Naive thymus-derived CD4-positive, alpha-beta T cell (primary cell): Measurements from ENCODE around the gene DRAP1. TPM values are rescaled to one million over a fixed set of nuclear protein-coding genes. Genes with fewer than 3 reads are reported as not detected.

Experiments
- ATAC-seq: fragments of 150-1000 bp; cut with Tn5 transposase; 2 replicates; pipeline ENCODE4 v1.10.0; 2021; ENCODE audit warnings: mild to moderate bottlenecking, moderate library complexity
- CTCF ChIA-PET: fragments of 350-600 bp; sonication (Branson Sonifier 250); formaldehyde crosslinking; loops from one replicate; lab custom pipeline; 2021; ENCODE audit warnings: antibody characterized with exemption; lab: Charles Lee
- POLR2A ChIA-PET: fragments of 350-600 bp; sonication (Branson Sonifier 250); formaldehyde crosslinking; loops from one replicate; lab custom pipeline; 2021; ENCODE audit warnings: antibody characterized with exemption, inconsistent platforms; lab: Charles Lee
- DNase-seq, 9 donors: peaks; one replicate each; pipeline versions ENCODE4 v3.0.0 to v3.0.0-alpha.2; 2020 to 2022; ENCODE audit warnings: mixed read lengths in 1 of 9
- H3K27ac ChIP-seq: one replicate; pipeline ENCODE4 v1.7.0; 2013; ENCODE audit warnings: mild to moderate bottlenecking, low read depth, low read length, moderate library complexity
- H3K27me3 ChIP-seq, 2 donors: one replicate each; pipeline ENCODE4 v1.7.0; 2013; ENCODE audit warnings: low read length in 2 of 2, mild to moderate bottlenecking in 2 of 2, moderate library complexity in 2 of 2; ENCODE audit not compliant: control insufficient read depth in 2 of 2, insufficient read depth in 2 of 2
- H3K36me3 ChIP-seq, 3 experiments: 1 replicate in 2 of 3; 2 replicates in 1 of 3; pipeline ENCODE4 v1.7.0; 2013; ENCODE audit warnings: low read length in 3 of 3, mild to moderate bottlenecking in 3 of 3, moderate library complexity in 1 of 3; ENCODE audit not compliant: insufficient read depth in 3 of 3, control insufficient read depth in 2 of 3
- H3K4me1 ChIP-seq, 2 donors: one replicate each; pipeline ENCODE4 v1.7.0; 2013; ENCODE audit warnings: low read length in 2 of 2, mild to moderate bottlenecking in 2 of 2, moderate library complexity in 1 of 2; ENCODE audit not compliant: control insufficient read depth in 2 of 2, insufficient read depth in 2 of 2
- H3K4me3 ChIP-seq: 2 replicates; pipeline ENCODE4 v1.7.0; 2013; ENCODE audit warnings: mild to moderate bottlenecking, low read length
- H3K9me3 ChIP-seq, 3 experiments: 1 replicate in 2 of 3; 2 replicates in 1 of 3; pipeline ENCODE4 v1.7.0; 2013; ENCODE audit warnings: low read length in 3 of 3; ENCODE audit not compliant: control insufficient read depth in 2 of 3
- H3K27ac Mint-ChIP-seq, 9 donors: one replicate each; pipeline ENCODE4 v1.8.0; 2020 to 2022; ENCODE audit warnings: mixed read lengths in 9 of 9, mild to moderate bottlenecking in 8 of 9, moderate library complexity in 5 of 9, inconsistent platforms in 2 of 9
- H3K27me3 Mint-ChIP-seq, 5 donors: one replicate each; pipeline ENCODE4 v1.8.0; 2021 to 2022; ENCODE audit warnings: mixed read lengths in 5 of 5, mild to moderate bottlenecking in 1 of 5
- H3K36me3 Mint-ChIP-seq, 5 donors: one replicate each; pipeline ENCODE4 v1.8.0; 2020 to 2022; ENCODE audit warnings: mixed read lengths in 5 of 5, mild to moderate bottlenecking in 3 of 5, inconsistent platforms in 1 of 5
- H3K4me1 Mint-ChIP-seq, 7 donors: one replicate each; pipeline ENCODE4 v1.8.0; 2020 to 2022; ENCODE audit warnings: mixed read lengths in 7 of 7, mild to moderate bottlenecking in 3 of 7, inconsistent platforms in 1 of 7
- H3K4me3 Mint-ChIP-seq, 10 donors: one replicate each; pipeline ENCODE4 v1.8.0; 2020 to 2022; ENCODE audit warnings: mild to moderate bottlenecking in 10 of 10, mixed read lengths in 10 of 10, moderate library complexity in 6 of 10, inconsistent platforms in 2 of 10
- H3K9me3 Mint-ChIP-seq, 11 donors: one replicate each; pipeline ENCODE4 v1.8.0; 2020 to 2022; ENCODE audit warnings: mixed read lengths in 11 of 11, mild to moderate bottlenecking in 4 of 11, inconsistent platforms in 1 of 11, moderate library complexity in 1 of 11
- intact Hi-C, 2 donors: fragments of 100-400 bp; cut with micrococcal nuclease; formaldehyde crosslinking; loops; one replicate each; pipeline ENCODE4 v1.15.1; 2023
- polyA plus RNA-seq, 2 donors: library from polyadenylated mRNA; unstranded; fragments of 300-500 nt; fragmentation: Illumina TruSeq; gene quantifications; one replicate each; pipeline ENCODE4 v1.2.3, GENCODE V29; 2021
- total RNA-seq, 6 experiments: library from RNA in 5 of 6; stranded (reverse) in 5 of 6; gene quantifications; 1 replicate in 5 of 6; 2 replicates in 1 of 6; pipeline ENCODE4 v1.2.3 and lab custom pipeline; 2021 to 2026

Gene DRAP1
- total RNA-seq (100 to 1,000 TPM in 1 of 5 experiments, 10 to 100 TPM in 4; 72.6 to 166 (median 81.9) TPM), polyA plus RNA-seq (10 to 100 TPM; 87.7 to 89.3 TPM), total RNA-seq (lab: John Stamatoyannopoulos, UW) (43.3 reads per million, percentile 68 among the genes with 10 or more reads in this experiment)

DNA sequence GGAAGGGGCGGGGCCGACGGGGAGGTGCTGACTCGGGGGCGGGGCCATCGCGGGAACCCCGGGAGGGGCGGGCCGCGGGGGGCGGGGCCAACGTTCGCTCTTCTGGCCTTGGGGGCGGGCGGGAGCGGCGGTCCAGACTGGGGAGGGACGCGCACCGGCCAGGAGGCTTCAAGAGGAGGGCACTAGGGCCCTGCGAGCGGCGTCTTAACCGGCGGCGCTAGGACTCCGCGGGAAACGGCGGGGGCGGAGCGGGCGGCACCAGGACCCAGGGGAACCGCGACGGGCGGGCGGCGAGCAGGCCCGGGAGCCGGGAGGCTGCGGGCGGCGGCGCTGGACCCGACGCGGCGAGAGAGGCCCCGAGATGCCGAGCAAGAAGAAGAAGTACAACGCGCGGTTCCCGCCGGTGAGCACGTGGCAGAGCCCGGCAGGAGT is at the start of gene DRAP1:
Gene DRAP1 (plus strand): TSS at position 286 of the 432 bp plus-strand sequence. CDS start 76 bp downstream, at position 362.
- DNase-seq (peak; percentile 95 to 98 (median 97)), ATAC-seq (peak; percentile 93)
- ChIA-PET CTCF (interaction anchor here (1.3 to 2.3 kb wide), 3 partner anchors 23 to 32 kb away, joined by 3 to 13 read pairs (median 4); partner anchors contain the start of gene CCDC85B), POLR2A (interaction anchor here (0.8 to 5.7 kb wide), 18 partner anchors 10 to 86 kb away, joined by 3 to 54 read pairs (median 6); partner anchors contain the start of genes CCDC85B, FIBP, MUS81 and SART1)
- Mint-ChIP-seq H3K27ac (peak within 1 kb of the TSS; percentile 79 to 96 (median 90)), H3K36me3 (peaks cover 4 to 33% (median 13%) of the 10 kb centered on the region in 5 donors), H3K4me1 (peaks cover 32 to 61% (median 35%) of the 10 kb centered on the region in 7 donors), H3K27me3 (no peaks in the 10 kb centered on the region), H3K9me3 (no peaks in the 10 kb centered on the region), H3K4me3 (peak within 1 kb of the TSS; percentile 86 to 96 (median 93))
- Histone ChIP-seq H3K4me1 (peaks cover 26 to 28% of the 10 kb centered on the region in 2 donors), H3K9me3 (no peaks in the 10 kb centered on the region), H3K4me3 (peak within 1 kb of the TSS; percentile 83), H3K27ac (peak within 1 kb of the TSS; percentile 95), H3K36me3 (peaks cover 0 to 37% (median 4%) of the 10 kb centered on the region in 3 experiments), H3K27me3 (no peaks in the 10 kb centered on the region)
- intact Hi-C loops, result loop anchor here (1.0 kb wide), 15 partner anchors 9 to 349 kb away; partner anchors contain the start of genes BANF1 (in 2 of the 2), EIF1AD (in 2 of the 2), FOSL1 (in 2 of the 2) and PCNX3 (in 2 of the 2)

- Histone ChIP-seq H3K27me3 (no peaks in the 10 kb centered on the region), H3K27ac (peak overlapping the region; percentile 0), H3K4me1 (peaks cover 10 to 19% of the 10 kb centered on the region in 2 donors), H3K9me3 (no peaks in the 10 kb centered on the region), H3K36me3 (peaks cover 0 to 24% (median 0%) of the 10 kb centered on the region in 3 experiments), H3K4me3 (no peak overlapping the region)
- ChIA-PET POLR2A (interaction anchor here (0.8 to 4.8 kb wide), 5 partner anchors 9 to 20 kb away, joined by 3 to 109 read pairs (median 6); partner anchors contain the start of genes CCDC85B, CFL1, FIBP and MUS81), CTCF (interaction anchor here (0.6 to 4.7 kb wide), 5 partner anchors 10 to 482 kb away, joined by 3 to 38 read pairs (median 5); partner anchors contain the start of genes FIBP and MUS81)
- peaks cover 0 to 3% (median 0%) of the 10 kb centered on the region in 5 donors for H3K27me3 Mint-ChIP-seq
- H3K27ac Mint-ChIP-seq, result peak overlapping the region in 6 of 9 donors; percentile 12 to 88 (median 38)
- peaks cover 0 to 9% (median 0%) of the 10 kb centered on the region in 5 donors for H3K36me3 Mint-ChIP-seq
- ATAC-seq (no peak), DNase-seq (no peak)
- H3K4me3 Mint-ChIP-seq, result no peak overlapping the region
- no peaks in the 10 kb centered on the region for H3K9me3 Mint-ChIP-seq
- H3K4me1 Mint-ChIP-seq, result peaks cover 13 to 26% (median 16%) of the 10 kb centered on the region in 7 donors
- intact Hi-C loops, result loop anchor here in 1 of 2 donors (5.0 kb wide), 1 partner anchor 973 kb away; the partner anchor contains the start of gene RCE1
These were observed 49.5 kb upstream of the DRAP1 start for GRCh38 chr11:65869643-65870306.

DNA sequence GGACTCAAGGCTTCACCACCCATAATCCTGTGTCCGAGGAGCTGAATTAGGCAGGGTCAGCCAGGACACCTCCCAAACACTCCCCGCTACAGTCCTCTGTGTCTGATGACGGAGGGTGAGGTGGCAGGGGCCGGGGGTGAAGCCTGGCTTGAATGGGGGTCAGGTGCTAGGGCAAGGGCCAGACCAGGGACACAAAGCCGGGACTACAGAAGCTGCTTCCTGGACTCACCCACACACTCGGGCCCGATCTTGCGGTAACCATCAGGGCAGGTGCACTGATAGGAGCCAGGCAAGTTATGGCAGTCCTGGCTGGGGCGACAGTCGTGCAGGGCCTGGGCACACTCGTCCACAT is 48.9 kb upstream of the DRAP1 start:
- H3K27me3 Mint-ChIP-seq, result peaks cover 0 to 3% (median 0%) of the 10 kb centered on the region in 5 donors
- intact Hi-C loops, result loop anchor here in 1 of 2 donors (5.0 kb wide), 1 partner anchor 972 kb away; the partner anchor contains the start of gene RCE1

DNA sequence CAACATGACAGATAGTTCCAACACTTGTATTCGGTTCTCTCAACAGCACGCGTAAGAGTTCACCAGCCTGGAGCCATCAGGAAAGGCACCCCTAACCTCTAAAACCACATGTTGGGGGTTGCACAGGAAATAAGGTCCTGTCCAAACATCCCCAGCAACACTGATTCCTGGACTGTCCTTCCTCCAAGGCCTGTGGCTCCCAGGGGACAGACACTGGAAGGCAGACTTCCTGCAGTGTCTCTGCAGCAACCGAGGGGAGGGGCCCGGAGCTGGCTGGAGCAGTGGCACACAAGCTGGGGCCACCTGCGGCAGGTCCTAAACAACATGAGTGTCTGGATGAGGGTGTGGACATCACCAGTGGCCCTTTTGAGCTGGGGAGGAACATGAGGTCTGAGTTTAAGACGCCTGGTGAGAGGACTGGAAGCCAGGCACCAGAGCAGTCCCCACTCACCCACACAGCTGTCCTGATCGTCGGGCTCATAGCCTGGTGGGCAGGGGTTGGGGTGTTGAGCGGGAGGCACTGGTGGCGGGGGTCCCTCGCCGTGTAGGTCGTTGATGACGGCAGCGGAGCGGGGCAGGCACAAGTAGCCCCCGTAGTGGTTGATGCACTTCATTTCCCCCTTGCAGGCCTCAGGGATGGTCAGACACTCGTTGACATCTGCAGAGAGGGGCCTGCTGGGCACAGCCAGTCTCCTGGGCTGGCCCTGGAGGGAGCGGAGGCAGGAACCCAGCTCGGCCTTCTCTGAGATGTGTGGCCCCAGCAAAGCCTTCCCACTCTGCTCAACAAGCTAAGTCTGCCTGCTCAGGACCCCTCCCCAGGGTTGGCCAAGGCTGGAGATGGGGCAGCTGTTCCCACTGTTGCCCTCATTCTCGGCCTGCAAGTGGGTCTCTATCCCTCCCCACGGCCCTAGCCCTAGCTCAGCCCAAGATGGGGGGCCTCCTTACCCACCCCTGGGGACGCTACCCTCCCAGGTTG is 48.2 kb upstream of the DRAP1 start:
- Mint-ChIP-seq H3K27ac (peak overlapping the region in 6 of 9 donors; percentile 31 to 94 (median 48)), H3K27me3 (peaks cover 0 to 3% (median 0%) of the 10 kb centered on the region in 5 donors), H3K4me1 (peaks cover 13 to 26% (median 16%) of the 10 kb centered on the region in 7 donors), H3K4me3 (peak overlapping the region in 7 of 10 donors; percentile 14 to 68 (median 23)), H3K9me3 (no peaks in the 10 kb centered on the region), H3K36me3 (peaks cover 0 to 7% (median 0%) of the 10 kb centered on the region in 5 donors)
- Histone ChIP-seq H3K4me1 (peaks cover 10 to 19% of the 10 kb centered on the region in 2 donors), H3K27ac (no peak overlapping the region), H3K4me3 (no peak overlapping the region), H3K27me3 (no peaks in the 10 kb centered on the region), H3K9me3 (no peaks in the 10 kb centered on the region), H3K36me3 (peaks cover 0 to 12% (median 0%) of the 10 kb centered on the region in 3 experiments)
- intact Hi-C loops, result loop anchor here in 1 of 2 donors (5.0 kb wide), 1 partner anchor 971 kb away; the partner anchor contains the start of gene RCE1
- DNase-seq, result no peak
- no peak for ATAC-seq
- POLR2A ChIA-PET, result interaction anchor here (0.8 to 4.8 kb wide), 6 partner anchors 10 to 131 kb away, joined by 3 to 109 read pairs (median 4); partner anchors contain the start of genes BANF1, CCDC85B, CFL1 and EIF1AD
- CTCF ChIA-PET, result interaction anchor here (0.8 to 4.7 kb wide), 3 partner anchors 11 to 256 kb away, joined by 3 to 38 read pairs (median 30); partner anchors contain the start of gene MUS81

More for the DNA sequence above, 48.9 kb upstream of the DRAP1 start:
- Mint-ChIP-seq H3K4me3 (peak overlapping the region in 4 of 10 donors; percentile 14 to 68 (median 50)), H3K9me3 (no peaks in the 10 kb centered on the region), H3K36me3 (peaks cover 0 to 7% (median 0%) of the 10 kb centered on the region in 5 donors), H3K4me1 (peaks cover 13 to 26% (median 16%) of the 10 kb centered on the region in 7 donors), H3K27ac (peak overlapping the region in 4 of 9 donors; percentile 1 to 94 (median 34))
- Histone ChIP-seq H3K9me3 (no peaks in the 10 kb centered on the region), H3K4me1 (peaks cover 10 to 19% of the 10 kb centered on the region in 2 donors), H3K27ac (peak overlapping the region; percentile 0), H3K4me3 (no peak overlapping the region), H3K36me3 (peaks cover 0 to 19% (median 0%) of the 10 kb centered on the region in 3 experiments), H3K27me3 (no peaks in the 10 kb centered on the region)
- no peak for DNase-seq
- ChIA-PET CTCF (interaction anchor here (0.6 to 4.7 kb wide), 3 partner anchors 10 to 482 kb away, joined by 4 to 38 read pairs (median 30); partner anchors contain the start of gene MUS81), POLR2A (interaction anchor here (0.8 to 4.8 kb wide), 4 partner anchors 10 to 19 kb away, joined by 3 to 109 read pairs (median 16); partner anchors contain the start of genes CCDC85B, CFL1, FIBP and MUS81)
- ATAC-seq, result no peak

DNA sequence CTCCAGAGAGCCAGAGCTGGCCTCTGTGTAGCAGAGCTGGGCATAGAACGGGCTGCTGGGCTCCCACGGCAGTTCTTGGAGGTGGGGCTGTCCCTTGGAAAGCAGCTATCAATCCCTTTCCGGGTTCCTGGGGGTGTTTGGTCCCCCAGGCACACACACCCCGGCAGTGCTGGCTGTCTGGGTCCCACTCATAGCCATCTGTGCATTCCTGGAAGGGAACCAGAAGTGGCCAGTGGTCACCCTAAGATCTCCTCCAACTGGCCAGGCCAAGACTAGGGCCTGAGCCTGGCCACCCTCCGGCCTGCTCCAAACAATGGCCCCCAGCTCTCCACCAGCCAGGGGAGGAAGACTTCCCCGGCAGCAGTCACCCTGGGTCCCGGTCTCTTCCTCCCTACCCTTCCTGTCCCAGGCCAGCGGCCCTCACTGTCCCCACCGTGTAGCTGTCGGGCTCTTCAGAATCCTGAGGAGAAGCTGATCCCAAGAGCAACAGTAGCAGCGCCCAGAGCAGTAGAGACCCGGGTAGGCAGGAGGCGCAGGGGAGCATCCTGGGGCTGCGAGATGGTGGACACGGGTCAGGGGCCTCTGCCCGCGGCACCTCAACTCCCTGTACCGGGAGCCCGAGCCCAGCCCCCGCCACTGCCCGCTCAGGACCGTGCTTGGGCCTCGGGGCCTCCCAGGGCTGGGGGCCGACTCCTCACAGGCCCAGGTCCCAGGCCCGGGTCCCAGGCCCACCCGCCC is 47.2 kb upstream of the DRAP1 start:
- peaks cover 0 to 3% (median 0%) of the 10 kb centered on the region in 5 donors for H3K27me3 Mint-ChIP-seq
- Histone ChIP-seq H3K9me3 (no peaks in the 10 kb centered on the region), H3K36me3 (peaks cover 0 to 3% (median 0%) of the 10 kb centered on the region in 3 experiments), H3K4me3 (no peak overlapping the region), H3K27ac (no peak overlapping the region), H3K27me3 (no peaks in the 10 kb centered on the region), H3K4me1 (peaks cover 10 to 19% of the 10 kb centered on the region in 2 donors)
- no peaks in the 10 kb centered on the region for H3K9me3 Mint-ChIP-seq
- intact Hi-C loops, result loop anchor here (2.0 to 5.0 kb wide), 3 partner anchors 13 to 970 kb away; partner anchors contain the start of genes FIBP (in 2 of the 2), CFL1 (in 1 of the 2) and RCE1 (in 1 of the 2)
- H3K36me3 Mint-ChIP-seq, result peaks cover 0 to 5% (median 0%) of the 10 kb centered on the region in 5 donors
- peak overlapping the region in 9 of 10 donors; percentile 14 to 68 (median 29) for H3K4me3 Mint-ChIP-seq
- peak overlapping the region in 4 of 9 donors; percentile 31 to 49 (median 42) for H3K27ac Mint-ChIP-seq
- peaks cover 11 to 26% (median 16%) of the 10 kb centered on the region in 7 donors for H3K4me1 Mint-ChIP-seq
- ATAC-seq (no peak), DNase-seq (no peak)
- CTCF ChIA-PET, result interaction anchor here (0.8 to 4.7 kb wide), 3 partner anchors 12 to 255 kb away, joined by 3 to 38 read pairs (median 30); partner anchors contain the start of gene MUS81
- POLR2A ChIA-PET, result interaction anchor here (0.9 to 4.8 kb wide), 6 partner anchors 10 to 130 kb away, joined by 3 to 109 read pairs (median 4); partner anchors contain the start of genes BANF1, CCDC85B, CFL1 and EIF1AD
